ENCODE data around the gene DLGAP1.
"Not testable (repeated sequence)": the region's sequence is repeated elsewhere in the genome, so short reads cannot be mapped to it uniquely, and the experiment has no call there.

Gene DLGAP1

DNA sequence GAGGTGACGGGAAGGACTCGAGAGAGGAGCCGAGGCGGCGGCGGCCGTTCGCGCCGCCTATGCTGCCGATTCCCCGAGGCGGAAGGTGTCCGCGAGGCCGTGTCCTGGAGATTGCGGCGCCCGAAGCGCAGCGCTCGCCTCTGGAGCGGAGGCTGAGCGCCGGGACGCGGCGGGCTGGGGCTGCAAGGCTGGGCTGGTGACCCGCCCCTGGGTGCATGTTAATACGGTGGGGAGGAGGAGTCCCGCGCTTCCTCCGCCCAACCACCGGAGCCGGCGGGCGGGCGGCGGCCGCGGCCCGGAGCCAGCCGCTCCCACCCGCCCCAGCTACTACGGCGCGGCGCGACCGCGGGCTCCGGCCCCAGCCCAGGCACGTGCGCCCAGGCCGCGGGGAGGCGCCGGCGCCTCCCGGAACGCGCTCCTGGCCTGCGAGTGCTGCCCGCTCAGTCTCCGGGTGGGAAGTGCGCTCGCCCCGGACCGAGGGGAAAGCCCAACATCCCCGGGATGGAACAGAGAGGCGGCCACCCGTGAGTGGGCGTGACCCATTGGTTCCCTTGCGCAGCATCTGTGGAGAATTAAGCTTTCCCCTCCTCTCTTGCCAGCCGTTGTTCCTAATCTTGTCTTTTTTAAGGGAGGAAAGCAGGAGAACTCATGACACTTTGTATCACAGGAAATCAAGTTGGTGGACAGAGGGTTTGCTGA lies at the start of gene DLGAP1:
TSS of gene DLGAP1 (minus strand) at position 195 of the 699 bp plus-strand sequence.
- no peak for DNase-seq (ENCODE audit: low read depth)

DNA sequence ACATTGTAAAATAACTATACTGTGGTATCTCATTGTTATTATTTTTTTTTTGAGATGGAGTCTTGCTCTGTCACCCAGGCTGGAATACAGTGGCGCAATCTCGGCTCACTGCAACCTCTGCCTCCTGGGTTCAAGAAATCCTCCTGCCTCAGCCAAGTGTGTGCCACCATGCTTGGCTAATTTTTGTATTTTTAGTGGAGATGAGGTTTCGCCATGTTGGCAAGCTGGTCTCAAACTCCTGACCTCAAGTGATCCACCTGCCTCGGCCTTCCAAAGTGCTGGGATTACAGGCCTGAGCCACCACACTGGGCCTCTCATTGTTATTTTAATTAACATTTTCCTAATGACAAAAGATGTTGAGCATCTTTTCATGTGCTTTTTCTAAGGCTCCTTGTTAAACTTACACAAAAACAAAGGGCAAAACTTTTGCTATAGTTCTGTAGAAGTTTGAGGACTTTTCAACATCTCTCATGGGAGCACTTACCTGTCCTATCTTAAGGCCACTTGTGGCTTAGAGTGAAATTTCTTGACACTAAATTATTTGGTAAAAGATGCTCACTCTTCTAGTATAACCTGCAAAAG lies 39.7 kb upstream of the DLGAP1 start:
- not testable (repeated sequence) for DNase-seq (ENCODE audit: low read depth)

GRCh38 chr18:4468511-4468910 lies 13.4 kb upstream of the DLGAP1 start:
- no peak for DNase-seq (ENCODE audit: low read depth)

DNA sequence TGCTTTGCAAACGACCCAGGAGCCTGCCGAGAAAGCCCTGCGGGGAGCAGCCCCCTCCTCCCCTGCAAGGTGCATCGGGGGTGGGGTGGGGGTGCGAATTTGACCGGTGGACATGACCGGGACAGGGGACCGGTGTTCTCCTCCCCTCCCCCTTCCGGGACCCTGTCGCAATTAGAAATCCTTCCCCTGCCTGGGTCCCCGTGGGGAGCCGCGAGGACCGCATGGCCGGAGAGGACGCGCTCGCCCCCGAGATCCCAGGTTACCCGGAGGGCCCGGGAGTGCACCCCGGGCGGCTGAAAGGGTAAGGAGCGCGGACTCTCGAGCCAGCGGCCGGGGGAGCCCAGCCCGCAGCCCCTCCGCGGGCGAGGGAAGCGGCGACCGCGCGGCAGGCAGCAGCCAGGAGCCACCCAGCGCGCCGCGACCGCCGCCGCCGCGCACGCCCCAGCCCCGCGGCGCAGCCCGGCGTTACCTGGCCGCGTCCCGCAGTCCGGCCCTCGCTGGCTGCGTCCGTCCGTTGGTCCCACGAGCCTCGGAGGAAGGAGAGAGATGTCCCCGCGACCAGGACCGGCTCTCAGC lies 482 bp downstream of the DLGAP1 start:
- DNase-seq (ENCODE audit: low read depth) = no peak

GRCh38 chr18:4453874-4454536 lies 1.1 kb downstream of the DLGAP1 start:
- no peak for DNase-seq (ENCODE audit: low read depth)

DNA sequence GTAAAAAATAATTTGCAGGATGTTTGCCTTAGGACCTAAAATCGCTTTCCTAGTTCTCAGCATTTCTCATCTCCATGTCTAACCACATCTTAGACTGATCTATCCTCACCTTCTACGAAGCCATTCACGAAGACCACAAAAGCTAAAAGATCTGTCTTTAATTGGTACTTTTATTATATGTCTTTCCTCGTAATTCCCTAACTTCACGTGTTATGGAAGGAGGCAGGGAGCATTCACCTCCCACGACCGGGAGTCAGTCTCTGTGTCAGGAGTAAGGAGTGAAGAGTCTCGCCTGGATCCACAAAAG lies 1.6 kb downstream of the DLGAP1 start:
- DNase-seq (ENCODE audit: low read depth) = no peak

GRCh38 chr18:4450065-4450658 lies 4.9 kb downstream of the DLGAP1 start:
- no peak for DNase-seq (ENCODE audit: low read depth)

DNA sequence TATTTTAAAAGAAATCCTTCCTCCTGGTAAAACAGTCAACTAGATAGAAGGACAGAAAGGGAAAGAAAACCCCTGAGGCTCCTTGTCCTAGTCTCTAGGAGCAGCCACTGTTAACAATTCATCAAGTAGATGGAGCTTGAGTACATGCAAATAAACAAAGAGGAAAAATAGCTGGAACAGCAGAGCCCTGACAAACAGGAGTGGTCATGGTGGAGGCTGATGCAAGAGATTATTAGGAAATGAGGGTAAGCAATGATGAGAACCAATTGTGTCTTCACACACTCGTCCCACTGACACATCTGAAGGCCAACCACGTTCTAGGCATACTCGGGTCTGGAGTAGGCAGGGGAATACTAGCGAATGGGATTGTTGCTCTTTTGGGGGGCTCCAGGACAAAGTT lies 9.2 kb downstream of the DLGAP1 start:
- no peak for DNase-seq (ENCODE audit: low read depth)

GRCh38 chr18:4444306-4444705 lies 10.8 kb downstream of the DLGAP1 start:
- no peak for DNase-seq (ENCODE audit: low read depth)

DNA sequence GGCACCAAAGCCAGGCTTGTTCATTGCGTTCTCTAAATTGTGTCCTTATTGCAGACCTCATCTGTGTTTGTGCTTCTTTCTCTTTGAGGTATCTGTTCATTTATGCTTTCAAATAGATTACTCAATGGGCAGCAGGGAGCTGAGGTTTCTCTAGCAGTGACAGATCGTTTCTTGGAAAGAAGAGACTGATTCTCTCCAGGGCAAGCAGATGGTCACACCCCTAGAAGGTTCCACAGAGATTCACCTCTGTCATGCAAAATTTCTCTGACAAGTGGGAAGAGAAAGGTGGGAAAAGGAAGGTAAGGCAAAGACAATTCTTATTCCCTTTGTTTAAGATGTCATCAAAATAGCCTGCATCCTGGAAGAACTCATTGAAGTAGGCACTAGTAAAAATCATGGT lies 14.0 kb downstream of the DLGAP1 start:
- DNase-seq (ENCODE audit: low read depth) = no peak

DNA sequence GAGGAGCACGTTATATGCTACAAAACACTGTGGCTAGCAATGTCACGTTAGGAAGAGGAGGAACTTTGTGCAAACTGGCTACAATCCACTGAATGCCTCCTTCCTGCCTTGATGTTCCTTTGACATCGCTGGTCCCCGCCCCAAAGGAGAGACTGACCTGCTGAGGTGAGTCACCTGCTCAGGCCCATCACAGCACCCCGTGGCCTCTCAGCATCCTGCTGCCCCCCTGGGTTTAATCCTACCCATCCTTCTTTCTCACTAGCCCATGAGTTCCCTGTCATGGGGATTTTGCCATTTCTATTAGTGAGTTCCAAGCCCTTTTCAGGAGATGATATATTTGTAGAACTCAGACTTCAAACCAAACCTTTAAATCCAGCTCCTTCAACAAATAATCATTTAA lies 16.2 kb downstream of the DLGAP1 start:
- no peak for DNase-seq (ENCODE audit: low read depth)

DNA sequence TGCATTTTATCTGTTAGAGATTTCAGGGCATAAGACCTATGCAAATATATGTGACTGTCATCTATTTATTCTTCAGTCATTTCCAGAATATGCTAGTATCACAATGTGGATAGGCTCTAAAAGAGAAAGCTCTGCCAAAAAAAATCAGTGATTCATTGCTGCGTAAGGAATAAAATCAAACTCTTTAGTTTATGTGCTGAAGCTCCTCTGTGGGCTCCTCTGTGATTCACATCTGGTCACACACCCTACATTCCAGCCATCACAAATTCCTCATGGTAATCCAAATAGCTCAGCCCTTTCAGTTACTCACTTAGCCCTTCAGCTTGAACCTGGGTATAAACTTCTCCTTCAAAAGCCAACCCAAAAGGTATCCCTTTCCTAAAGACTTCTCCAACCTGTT lies 21.4 kb downstream of the DLGAP1 start:
- no peak for DNase-seq (ENCODE audit: low read depth)

DNA sequence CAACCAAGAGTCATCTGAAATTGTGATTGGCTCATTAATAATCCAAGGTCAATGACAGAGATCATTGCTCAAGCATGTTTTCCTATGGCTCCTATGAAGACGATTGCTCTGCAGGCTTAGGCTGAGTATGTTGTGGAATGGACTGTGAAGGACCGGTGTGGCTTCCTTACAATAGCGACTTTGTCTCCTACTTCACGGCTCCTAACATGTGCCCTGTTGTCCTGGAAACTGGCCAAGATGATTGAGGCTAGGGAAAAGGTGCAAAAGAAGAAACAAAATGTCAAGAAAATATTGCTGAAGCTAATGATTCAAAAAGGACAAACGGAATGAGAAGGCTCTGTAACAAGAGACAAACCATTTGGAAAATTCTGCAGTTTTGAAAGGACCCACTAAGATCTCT lies 24.3 kb downstream of the DLGAP1 start:
- DNase-seq (ENCODE audit: low read depth) = no peak

- DNase-seq (ENCODE audit: low read depth) = no peak
Measured at GRCh38 chr18:4417714-4418113, 37.4 kb downstream of the DLGAP1 start.

GRCh38 chr18:4416976-4417375 lies 38.1 kb downstream of the DLGAP1 start:
- no peak for DNase-seq (ENCODE audit: low read depth)

DNA sequence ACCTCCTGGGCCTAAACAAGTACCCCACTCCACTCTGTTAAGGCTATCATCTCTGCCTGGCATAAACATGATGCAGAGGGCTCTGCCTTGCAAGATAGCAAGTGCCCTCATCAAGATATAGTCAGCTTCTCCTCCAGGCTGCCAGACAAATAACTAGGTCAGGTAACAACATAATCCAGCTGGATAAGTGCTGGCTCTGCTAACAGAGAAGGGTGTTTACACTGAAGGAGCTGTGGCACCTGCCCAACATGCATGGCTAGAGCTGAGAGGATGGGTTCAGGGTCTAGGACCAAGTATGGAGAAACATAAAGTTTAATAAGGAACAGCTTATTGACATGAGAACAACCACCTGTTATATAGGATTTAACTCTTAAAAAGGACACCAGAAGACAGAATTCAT lies 42.8 kb downstream of the DLGAP1 start:
- DNase-seq (ENCODE audit: low read depth) = no peak

- no peak for DNase-seq (ENCODE audit: low read depth)
Measured at GRCh38 chr18:4406856-4407255, 48.3 kb downstream of the DLGAP1 start.

DNA sequence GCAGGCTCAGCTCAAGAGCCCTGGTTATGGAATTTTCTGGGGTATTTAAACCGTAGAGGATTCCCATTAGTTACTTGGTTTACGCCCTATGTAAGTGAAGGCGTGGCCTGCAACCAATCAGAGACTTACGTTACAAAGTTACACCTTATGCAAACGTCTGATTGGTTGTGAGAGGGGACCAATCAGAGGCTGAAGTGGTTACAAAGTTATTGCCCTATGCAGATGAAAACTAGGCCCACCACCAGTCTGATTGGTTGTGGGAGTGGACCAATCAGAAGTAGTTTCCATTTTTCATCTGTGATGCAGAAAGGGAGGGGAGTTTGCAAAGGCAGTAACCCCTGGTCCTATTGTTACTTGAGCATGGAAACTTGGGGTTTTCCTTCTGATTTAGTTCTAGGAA lies 49.1 kb downstream of the DLGAP1 start:
- no peak for DNase-seq (ENCODE audit: low read depth)

GRCh38 chr18:4403836-4404235 lies 51.3 kb downstream of the DLGAP1 start:
- DNase-seq (ENCODE audit: low read depth) = no peak

DNA sequence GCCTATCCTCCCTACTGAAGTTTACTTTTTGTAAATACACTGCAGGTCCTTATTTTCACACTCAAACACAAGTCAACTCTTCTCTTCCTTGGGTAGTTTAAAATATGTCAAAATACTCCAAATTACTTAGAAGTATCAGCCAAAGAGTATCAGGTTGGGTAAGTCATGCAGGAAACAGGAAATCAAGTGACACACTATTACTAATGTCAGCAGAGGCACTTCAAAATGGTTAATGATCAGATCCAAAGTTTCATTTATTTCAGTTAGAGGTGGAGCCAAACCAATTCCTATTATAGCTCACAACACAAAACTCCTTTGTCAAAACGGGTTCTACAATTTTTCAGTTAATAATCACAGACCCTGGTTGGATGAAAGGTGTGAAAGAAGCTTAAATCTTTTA lies 54.2 kb downstream of the DLGAP1 start:
- no peak for DNase-seq (ENCODE audit: low read depth)

DNA sequence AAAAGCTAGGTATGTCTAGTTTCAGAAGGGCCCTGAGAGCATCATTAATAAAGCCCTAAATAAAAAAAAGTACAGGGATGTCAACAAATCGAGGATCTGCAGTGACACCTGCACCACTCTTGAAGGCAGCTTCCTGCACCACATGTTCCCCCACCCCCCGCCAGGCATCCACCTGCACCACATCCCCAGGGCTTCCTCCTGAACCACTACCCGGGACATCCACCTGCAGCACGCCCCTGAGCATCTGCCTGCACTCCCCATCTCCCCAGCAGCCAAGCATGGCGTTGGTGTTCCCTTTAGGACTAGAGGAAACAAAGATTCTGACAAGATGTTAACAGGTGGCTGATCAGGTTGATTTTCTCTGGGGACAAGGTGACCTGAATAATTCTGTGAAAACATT lies 55.2 kb downstream of the DLGAP1 start:
- DNase-seq (ENCODE audit: low read depth) = no peak

DNA sequence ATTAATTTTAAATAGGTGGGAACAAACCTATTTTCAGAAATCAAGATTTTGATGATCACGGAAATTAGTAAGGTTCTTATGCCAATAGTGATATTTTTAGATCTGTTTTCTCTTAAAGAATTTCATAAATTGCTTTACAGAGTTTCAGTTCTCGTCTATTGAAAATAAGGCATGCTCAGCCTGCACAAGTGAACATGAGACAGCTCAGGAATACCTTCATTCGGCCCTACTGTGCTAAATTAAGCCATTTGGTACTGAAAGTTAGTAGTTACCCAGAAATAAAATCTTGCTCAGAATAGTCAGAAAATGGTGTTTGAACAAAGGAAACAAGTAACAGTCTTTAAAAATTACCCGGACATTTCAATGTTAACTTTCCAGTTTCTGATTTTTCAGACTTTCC lies 60.4 kb downstream of the DLGAP1 start:
- no peak for DNase-seq (ENCODE audit: low read depth)

DNA sequence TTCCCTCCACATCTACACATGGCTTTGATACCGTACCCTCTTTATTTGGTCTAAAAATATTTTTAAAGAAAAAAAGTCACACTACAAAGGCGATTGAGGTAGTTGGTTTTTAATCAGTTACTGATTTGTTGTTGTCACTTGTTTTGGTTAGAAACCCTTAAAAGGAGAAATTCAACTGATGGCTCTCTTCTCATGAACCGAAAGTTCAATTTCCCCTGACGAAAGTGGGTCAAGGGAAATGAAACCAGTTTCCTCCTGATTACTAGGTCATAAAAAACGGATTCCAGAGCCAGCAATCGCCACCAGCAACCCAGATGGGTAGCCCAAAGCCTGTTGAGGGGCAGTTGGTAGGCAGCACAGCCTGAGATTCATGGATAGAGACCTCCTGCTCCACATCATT lies 63.2 kb downstream of the DLGAP1 start:
- no peak for DNase-seq (ENCODE audit: low read depth)

Data from HS-27A (cell line).